Activated CD4-positive, alpha-beta T cell treated with anti-CD3 and anti-CD28 coated beads for 4 hours (primary cell): ENCODE results near the gene SARS1.
"Not testable (repeated sequence)": the region's sequence is repeated elsewhere in the genome, so short reads cannot be mapped to it uniquely, and the experiment has no call there.

Source experiments
- DNase-seq, 2 donors: peaks; one replicate each; pipeline ENCODE4 v3.0.0-alpha.2; 2020

Gene SARS1

DNA sequence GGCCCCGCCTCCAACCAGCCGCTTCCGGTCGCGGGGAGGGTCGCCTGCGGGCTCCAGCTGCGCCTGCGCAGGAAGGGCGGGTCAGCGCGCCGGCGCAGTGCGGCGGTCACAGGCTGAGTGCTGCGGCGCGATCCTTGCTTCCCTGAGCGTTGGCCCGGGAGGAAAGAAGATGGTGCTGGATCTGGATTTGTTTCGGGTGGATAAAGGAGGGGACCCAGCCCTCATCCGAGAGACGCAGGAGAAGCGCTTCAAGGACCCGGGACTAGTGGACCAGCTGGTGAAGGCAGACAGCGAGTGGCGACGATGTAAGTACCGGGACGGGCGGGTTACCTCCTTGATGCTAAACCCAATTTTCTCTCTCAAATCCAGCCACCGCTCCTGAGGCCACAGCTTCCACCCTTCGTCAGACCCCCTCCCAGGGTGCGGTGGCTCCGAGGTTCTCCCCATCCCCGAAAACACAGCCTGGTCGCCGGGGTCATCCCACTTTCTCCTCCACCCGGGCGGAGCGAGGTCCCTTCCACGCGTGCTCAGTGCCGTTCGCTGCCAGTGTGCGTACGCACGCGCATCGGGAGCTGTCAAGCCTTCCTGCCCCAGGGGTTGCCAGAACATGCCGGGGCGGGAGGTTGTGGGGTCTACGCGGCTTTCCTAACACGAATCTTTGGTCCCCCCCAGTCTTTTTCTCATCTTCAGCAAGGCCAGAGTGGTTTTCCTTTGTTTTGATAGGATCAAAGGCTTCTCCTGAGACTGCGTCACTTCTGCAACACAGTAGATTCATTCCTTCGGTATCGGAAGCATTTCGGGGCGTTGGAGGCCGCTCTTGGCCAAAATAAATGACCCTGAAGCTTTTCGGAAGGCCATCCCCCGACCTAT lies at the start of gene SARS1:
Gene SARS1, plus strand, starts transcription at position 95 of the 870 bp plus-strand sequence. Its CDS starts 75 bp downstream, at position 170.
- peak; percentile 90 to 92 for DNase-seq

DNA sequence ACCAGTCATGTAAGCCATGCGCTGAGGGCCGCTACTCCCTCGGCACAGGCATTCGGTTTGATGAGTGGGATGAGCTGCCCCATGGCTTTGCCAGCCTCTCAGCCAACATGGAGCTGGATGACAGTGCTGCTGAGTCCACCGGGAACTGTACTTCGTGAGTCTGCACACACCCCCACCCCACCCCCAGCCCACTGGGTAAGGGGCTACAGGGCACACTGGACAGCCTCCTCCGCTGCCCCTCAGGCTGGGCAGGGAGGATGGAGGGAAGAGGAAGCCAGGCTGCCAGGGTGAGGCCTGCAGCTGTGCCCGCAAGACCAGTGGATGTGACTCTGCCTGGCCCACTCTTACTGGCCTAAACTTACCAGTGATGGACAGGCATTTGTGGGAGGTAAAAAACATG lies 49.2 kb upstream of the SARS1 start:
- DNase-seq, result no peak

- no peak for DNase-seq
These were observed 46.7 kb upstream of the SARS1 start for GRCh38 chr1:109167001-109167506.

DNA sequence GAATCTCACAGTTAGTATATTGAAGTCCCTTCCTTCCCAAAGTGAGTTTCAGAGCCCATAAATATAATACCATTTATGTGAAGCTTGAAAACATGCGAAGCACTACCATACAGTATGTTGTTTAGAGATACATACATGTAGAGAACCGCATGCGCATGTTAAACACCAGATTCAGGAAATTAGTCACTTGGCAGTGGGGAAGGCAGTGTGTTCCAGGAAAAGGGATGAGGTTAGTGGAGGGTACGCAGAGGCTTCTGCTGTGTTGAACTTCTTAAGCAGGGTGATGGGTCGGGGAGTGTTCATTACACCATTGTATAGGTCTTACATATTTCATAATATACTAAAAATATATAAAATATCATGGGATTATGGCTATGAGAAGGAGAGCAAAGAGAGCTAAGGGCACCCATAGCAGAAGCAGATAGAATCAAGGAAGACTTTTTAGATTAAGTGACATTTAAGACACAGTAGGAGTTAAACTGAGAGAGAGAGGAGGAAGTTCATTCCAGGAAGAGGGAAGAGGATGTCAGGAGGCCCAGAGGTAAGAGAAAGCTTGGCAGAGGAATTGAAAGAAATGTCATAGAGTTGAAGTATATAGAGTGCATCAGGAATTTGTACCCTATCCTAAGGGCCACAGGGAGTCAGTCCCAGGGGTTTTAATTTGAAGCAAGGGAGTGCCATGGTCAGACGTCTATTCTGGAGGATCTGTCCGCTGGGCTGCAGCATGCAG lies 43.5 kb upstream of the SARS1 start:
- DNase-seq, result no peak

- DNase-seq, result no peak
These were observed 42.1 kb upstream of the SARS1 start for GRCh38 chr1:109171646-109172045.

- DNase-seq, result not testable (repeated sequence)
These were observed 37.4 kb upstream of the SARS1 start for GRCh38 chr1:109176349-109176748.

DNA sequence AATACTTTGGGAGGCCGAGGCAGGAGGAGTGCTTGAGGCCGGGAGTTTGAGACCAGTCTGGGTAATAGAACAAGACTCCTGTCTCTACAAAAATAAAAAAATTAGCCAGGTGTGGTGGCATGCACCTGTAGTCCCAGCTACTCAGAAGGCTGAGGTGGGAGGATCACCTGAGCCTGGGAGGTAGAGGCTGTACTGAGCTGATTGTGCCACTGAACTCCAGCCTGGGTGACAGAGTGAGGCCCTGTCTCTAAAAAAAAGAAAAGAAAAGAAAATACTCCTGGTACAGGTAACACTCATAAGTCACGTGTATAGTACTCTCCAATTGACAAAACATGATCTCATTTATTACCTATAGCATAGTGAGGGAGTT lies 33.0 kb upstream of the SARS1 start:
- not testable (repeated sequence) for DNase-seq

GRCh38 chr1:109181085-109181806 lies 32.5 kb upstream of the SARS1 start:
- DNase-seq, result no peak

DNA sequence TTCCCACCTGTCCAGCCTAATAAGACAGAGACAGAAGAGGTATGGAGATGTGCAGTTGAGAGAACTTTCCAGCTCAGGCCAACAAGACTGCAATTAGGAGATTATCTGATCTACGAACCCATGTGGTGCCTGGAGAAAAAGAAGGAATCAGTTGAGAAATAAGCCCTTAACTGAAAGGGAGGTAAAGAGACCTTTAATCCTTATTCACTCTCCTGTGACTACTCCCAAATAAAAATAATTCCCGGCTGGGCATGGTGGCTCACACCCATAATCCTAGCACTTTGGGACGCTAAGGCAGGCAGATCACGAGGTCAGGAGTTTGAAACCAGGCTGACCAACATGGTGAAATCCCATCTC lies 31.9 kb upstream of the SARS1 start:
- no peak for DNase-seq

- no peak for DNase-seq
These were observed 30.5 kb upstream of the SARS1 start for GRCh38 chr1:109183058-109183738.

DNA sequence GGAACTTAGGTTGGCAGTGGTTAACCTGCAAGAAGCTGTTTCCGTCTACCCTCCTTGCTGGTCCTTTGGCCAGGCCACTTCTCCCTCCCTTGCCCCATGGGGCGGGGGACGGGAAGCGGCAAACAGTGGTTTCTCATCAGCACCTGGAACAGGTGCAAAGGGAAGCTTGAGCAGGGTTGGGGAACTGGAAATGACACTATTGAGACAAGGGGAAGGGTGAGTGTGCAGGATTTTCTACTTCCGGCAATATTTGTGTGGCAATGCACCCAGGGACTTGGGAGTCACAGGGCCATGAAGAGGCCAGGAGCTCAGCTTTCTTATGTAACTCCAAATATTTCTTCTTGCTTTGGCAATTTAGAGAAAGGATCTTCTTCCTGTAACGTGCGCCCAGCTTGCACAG lies 29.0 kb upstream of the SARS1 start:
- no peak for DNase-seq

GRCh38 chr1:109185357-109185756 lies 28.4 kb upstream of the SARS1 start:
- no peak for DNase-seq

DNA sequence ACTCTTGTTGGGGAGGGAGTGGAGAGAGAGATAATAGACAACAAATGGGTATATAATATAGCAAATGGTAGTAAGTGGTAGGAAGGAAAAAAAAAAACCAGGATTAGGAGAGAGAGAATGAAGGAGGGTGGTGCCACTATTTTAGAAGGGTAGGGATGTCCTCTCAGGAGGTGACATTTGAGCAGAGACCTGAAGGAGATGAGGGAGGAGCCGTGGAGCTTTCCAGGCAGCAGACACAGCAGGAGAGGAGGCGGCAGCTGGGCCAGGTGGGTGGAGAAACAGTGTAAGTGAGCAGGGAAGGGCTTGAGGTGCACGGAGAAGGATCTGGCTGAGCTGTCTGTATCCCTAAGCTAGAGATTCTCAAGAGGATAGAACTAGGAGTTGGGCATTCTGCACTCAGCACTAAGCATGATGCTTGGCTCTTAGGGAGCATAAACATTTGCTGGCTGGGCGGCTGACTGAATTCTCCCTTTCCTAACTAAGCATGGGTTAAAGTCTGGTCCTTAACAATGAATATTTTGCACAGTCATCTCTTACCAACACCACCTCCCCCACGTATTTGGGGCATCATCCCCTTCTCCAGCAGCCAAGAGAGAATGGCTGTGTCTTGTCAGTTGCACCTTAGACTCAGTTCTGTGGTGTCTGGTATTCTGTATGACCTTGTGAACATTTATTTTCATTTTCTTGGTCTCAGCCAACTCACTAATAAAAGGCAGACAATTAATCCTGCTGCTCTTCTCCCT lies 27.6 kb upstream of the SARS1 start:
- DNase-seq, result no peak

DNA sequence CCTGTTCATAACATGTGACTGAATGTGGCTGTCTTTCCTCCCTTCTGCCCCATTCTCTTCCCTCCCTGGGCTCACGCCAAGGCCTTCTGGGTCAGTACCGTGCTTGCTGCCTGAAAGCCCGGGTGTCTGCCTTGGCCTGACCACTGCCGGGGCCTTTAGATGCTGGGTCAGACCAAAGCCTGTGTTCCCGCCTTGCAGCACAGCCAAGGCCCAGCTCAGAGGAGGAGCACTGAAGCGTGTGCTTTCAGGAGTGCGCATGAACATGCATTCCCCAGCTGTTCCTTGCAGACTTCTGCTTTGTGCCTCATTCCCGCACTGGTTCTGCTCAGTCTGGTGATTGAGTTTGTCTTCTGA lies 27.0 kb upstream of the SARS1 start:
- no peak for DNase-seq

- no peak for DNase-seq
These were observed 26.6 kb upstream of the SARS1 start for GRCh38 chr1:109187127-109187526.

DNA sequence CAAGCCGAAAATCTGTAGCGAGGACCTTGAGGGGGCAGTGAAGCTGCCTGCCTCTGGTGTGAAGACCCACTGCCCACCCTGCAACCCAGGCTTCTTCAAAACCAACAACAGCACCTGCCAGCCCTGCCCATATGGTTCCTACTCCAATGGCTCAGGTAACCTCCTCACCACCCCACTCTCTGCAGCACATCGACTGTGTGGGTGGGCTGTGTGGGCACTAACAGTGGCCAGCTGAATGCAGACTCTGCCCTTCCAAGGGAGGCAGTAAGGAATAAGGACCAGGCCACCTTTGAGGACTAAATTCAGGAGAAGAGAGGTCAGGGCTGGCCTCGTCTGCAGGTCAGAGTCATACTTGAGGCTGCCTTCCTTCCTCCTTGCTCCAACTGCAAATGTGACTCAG lies 25.5 kb upstream of the SARS1 start:
- DNase-seq, result no peak

GRCh38 chr1:109188781-109189180 lies 24.9 kb upstream of the SARS1 start:
- no peak for DNase-seq

GRCh38 chr1:109190189-109190588 lies 23.5 kb upstream of the SARS1 start:
- no peak for DNase-seq

- DNase-seq, result no peak
These were observed 22.3 kb upstream of the SARS1 start for GRCh38 chr1:109191377-109191776.

GRCh38 chr1:109191891-109192290 lies 21.8 kb upstream of the SARS1 start:
- DNase-seq, result no peak

DNA sequence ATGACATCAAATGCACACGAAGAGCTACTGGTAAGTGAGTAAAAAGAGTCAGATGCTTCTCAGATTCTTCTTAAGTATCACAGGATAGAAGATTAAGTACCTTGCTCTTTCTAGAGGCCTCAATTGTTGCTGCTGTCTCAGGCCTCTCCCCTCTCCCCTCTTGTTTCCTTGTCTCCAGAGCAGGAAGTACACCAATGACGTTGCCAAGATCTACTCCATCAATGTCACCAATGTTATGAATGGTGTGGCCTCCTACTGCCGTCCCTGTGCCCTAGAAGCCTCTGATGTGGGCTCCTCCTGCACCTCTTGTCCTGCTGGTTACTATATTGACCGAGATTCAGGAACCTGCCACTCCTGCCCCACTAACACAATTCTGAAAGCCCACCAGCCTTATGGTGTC lies 21.3 kb upstream of the SARS1 start:
- DNase-seq, result no peak
